Measurements from ENCODE around the gene FARS2. TPM values are rescaled to one million over a fixed set of nuclear protein-coding genes. Genes with fewer than 3 reads are reported as not detected.

Gene FARS2
- total and polyA plus RNA-seq, 2 experiments from 2014 or later = 9.9 to 15.4 TPM

- no peaks in the 10 kb centered on the region for H3K27me3 ChIP-seq
- no peak overlapping the region for H3K4me2 ChIP-seq
- H3K4me1 ChIP-seq (ENCODE audit: insufficient read depth) = no peaks in the 10 kb centered on the region
- no peak overlapping the region for H3K27ac ChIP-seq
- no peak for DNase-seq (ENCODE audit: low spot score)
- no peaks in the 10 kb centered on the region for H3K79me2 ChIP-seq
- TF ChIP-seq EZH2phosphoT487 (IDR thresholded peaks at IDR 0.05; ENCODE audit: low read depth, severe bottlenecking, unreplicated experiment) (no peak), EZH2 (IDR thresholded peaks at IDR 0.05; ENCODE audit: borderline replicate concordance) (no peak)
- TF ChIP-seq, protein P1, sequence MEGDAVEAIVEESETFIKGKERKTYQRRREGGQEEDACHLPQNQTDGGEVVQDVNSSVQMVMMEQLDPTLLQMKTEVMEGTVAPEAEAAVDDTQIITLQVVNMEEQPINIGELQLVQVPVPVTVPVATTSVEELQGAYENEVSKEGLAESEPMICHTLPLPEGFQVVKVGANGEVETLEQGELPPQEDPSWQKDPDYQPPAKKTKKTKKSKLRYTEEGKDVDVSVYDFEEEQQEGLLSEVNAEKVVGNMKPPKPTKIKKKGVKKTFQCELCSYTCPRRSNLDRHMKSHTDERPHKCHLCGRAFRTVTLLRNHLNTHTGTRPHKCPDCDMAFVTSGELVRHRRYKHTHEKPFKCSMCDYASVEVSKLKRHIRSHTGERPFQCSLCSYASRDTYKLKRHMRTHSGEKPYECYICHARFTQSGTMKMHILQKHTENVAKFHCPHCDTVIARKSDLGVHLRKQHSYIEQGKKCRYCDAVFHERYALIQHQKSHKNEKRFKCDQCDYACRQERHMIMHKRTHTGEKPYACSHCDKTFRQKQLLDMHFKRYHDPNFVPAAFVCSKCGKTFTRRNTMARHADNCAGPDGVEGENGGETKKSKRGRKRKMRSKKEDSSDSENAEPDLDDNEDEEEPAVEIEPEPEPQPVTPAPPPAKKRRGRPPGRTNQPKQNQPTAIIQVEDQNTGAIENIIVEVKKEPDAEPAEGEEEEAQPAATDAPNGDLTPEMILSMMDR (IDR thresholded peaks at IDR 0.05; ENCODE audit: poor library complexity) = no peak
- 89% methylated on average over 16 of the region's 16 CpGs for WGBS (ENCODE audit: low lambda C conversion rate, missing lambda C conversion rate)
- H4K20me1 ChIP-seq (ENCODE audit: insufficient read depth, poor library complexity, severe bottlenecking) = no peaks in the 10 kb centered on the region
- H3K4me3 ChIP-seq = no peak overlapping the region
- H3K9me2 ChIP-seq (replicated peaks; ENCODE audit: insufficient read depth) = no peaks in the 10 kb centered on the region
- no peaks in the 10 kb centered on the region for H3K9me3 ChIP-seq (ENCODE audit: low read depth)
- H3K36me3 ChIP-seq (replicated peaks; ENCODE audit: insufficient read depth, low read depth) = no peaks in the 10 kb centered on the region
- no peak overlapping the region for H2AFZ ChIP-seq
These were observed 467.2 kb downstream of the FARS2 start for GRCh38 chr6:5728351-5729079.

DNA sequence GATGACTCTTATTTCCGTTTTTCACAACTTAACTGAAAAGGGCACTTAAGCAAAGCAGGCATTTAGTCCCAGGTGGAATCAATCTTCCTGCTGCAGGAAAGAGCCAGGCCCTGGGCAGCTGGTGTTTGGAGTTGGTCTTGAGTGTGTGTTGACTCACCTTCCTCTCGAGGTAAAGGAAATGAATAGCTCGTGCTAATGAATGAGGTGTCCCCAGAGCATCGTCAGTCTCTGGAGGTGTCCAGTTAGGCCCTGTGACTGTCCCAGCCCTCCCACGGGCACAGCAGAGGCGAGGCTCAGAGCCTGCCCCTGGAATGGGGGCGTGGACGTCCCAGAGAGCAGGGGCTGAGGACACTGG, 467.7 kb downstream of the FARS2 start:
- Histone ChIP-seq H3K4me1 (ENCODE audit: insufficient read depth) (no peaks in the 10 kb centered on the region), H3K9me3 (ENCODE audit: low read depth) (no peaks in the 10 kb centered on the region), H3K9me2 (replicated peaks; ENCODE audit: insufficient read depth) (no peaks in the 10 kb centered on the region), H3K4me2 (no peak overlapping the region), H3K27ac (no peak overlapping the region), H3K79me2 (no peaks in the 10 kb centered on the region), H3K27me3 (no peaks in the 10 kb centered on the region), H3K4me3 (no peak overlapping the region), H2AFZ (no peak overlapping the region), H3K36me3 (replicated peaks; ENCODE audit: insufficient read depth, low read depth) (no peaks in the 10 kb centered on the region), H4K20me1 (ENCODE audit: insufficient read depth, poor library complexity, severe bottlenecking) (no peaks in the 10 kb centered on the region)
- no peak for DNase-seq (ENCODE audit: low spot score)
- 70% methylated on average over 8 of the region's 8 CpGs for WGBS (ENCODE audit: low lambda C conversion rate, missing lambda C conversion rate)
- no peak for TF ChIP-seq EZH2phosphoT487 (IDR thresholded peaks at IDR 0.05; ENCODE audit: low read depth, severe bottlenecking, unreplicated experiment)
- no peak for TF ChIP-seq EZH2 (IDR thresholded peaks at IDR 0.05; ENCODE audit: borderline replicate concordance)
- TF ChIP-seq, protein P1 (IDR thresholded peaks at IDR 0.05; ENCODE audit: poor library complexity) = no peak

DNA sequence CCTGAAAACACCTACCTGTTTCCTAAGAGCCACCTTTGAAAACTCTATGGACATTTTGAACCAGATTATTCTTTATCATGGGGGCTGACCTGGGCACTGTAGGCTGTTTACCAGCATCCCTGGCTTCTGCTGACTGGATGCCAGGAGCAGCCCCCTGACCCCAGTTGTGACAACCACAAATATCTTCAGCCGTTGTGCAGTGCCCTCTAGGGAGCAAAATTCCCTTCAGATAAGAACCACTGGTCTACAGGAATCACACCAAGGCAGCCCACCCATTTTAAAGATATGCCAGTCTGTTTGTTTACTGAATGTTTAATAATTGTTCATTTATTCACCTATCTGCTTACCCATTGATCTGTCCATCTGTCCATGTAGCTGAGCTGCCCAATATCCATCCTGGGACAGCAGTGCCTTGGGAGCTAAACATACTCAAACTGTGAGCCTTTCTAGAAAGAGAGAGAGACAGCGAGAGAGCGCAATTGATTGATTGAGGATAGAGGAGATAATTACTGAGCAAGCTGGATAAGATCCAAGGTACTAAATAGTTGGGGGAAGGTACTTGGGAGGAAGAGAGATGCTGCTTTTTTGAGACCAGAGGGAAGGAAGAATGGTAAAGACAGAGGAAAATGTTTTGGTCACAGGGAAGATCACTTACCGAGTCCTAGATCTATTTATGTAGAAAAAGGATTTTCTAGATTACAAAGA, 468.7 kb downstream of the FARS2 start:
- no peaks in the 10 kb centered on the region for H3K36me3 ChIP-seq (replicated peaks; ENCODE audit: insufficient read depth, low read depth)
- no peaks in the 10 kb centered on the region for H3K9me3 ChIP-seq (ENCODE audit: low read depth)
- no peaks in the 10 kb centered on the region for H3K4me1 ChIP-seq (ENCODE audit: insufficient read depth)
- H4K20me1 ChIP-seq (ENCODE audit: insufficient read depth, poor library complexity, severe bottlenecking) = no peaks in the 10 kb centered on the region
- no peaks in the 10 kb centered on the region for H3K27me3 ChIP-seq
- H3K9me2 ChIP-seq (replicated peaks; ENCODE audit: insufficient read depth) = no peaks in the 10 kb centered on the region
- H3K4me2 ChIP-seq = no peak overlapping the region
- no peak overlapping the region for H3K27ac ChIP-seq
- no peak overlapping the region for H3K4me3 ChIP-seq
- TF ChIP-seq, protein P1 (IDR thresholded peaks at IDR 0.05; ENCODE audit: poor library complexity) = no peak
- TF ChIP-seq EZH2 (IDR thresholded peaks at IDR 0.05; ENCODE audit: borderline replicate concordance) (no peak), EZH2phosphoT487 (IDR thresholded peaks at IDR 0.05; ENCODE audit: low read depth, severe bottlenecking, unreplicated experiment) (no peak)
- H3K79me2 ChIP-seq = no peaks in the 10 kb centered on the region
- no peak for DNase-seq (ENCODE audit: low spot score)
- WGBS (ENCODE audit: low lambda C conversion rate, missing lambda C conversion rate) = 73% methylated on average over 4 of the region's 4 CpGs
- H2AFZ ChIP-seq = no peak overlapping the region

Data from hepatocyte (in vitro differentiated cells).